ENCODE measurements around the gene ZNF451.
"Not testable (repeated sequence)": the region's sequence is repeated elsewhere in the genome, so short reads cannot be mapped to it uniquely, and the experiment has no call there.

The ZNF451 gene, protein sequence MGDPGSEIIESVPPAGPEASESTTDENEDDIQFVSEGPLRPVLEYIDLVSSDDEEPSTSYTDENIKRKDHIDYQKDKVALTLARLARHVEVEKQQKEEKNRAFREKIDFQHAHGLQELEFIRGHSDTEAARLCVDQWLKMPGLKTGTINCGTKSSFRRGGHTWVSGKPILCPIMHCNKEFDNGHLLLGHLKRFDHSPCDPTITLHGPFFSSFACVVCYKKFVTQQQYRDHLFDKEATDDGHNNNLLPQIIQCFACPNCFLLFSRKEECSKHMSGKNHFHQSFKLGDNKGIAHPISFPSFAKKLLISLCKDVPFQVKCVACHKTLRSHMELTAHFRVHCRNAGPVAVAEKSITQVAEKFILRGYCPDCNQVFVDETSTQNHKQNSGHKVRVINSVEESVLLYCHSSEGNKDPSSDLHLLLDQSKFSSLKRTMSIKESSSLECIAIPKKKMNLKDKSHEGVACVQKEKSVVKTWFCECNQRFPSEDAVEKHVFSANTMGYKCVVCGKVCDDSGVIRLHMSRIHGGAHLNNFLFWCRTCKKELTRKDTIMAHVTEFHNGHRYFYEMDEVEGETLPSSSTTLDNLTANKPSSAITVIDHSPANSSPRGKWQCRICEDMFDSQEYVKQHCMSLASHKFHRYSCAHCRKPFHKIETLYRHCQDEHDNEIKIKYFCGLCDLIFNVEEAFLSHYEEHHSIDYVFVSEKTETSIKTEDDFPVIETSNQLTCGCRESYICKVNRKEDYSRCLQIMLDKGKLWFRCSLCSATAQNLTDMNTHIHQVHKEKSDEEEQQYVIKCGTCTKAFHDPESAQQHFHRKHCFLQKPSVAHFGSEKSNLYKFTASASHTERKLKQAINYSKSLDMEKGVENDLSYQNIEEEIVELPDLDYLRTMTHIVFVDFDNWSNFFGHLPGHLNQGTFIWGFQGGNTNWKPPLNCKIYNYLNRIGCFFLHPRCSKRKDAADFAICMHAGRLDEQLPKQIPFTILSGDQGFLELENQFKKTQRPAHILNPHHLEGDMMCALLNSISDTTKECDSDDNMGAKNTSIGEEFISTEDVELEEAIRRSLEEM
- total RNA-seq, result 131 to 288 (median 226) reads per million in 3 experiments

DNA sequence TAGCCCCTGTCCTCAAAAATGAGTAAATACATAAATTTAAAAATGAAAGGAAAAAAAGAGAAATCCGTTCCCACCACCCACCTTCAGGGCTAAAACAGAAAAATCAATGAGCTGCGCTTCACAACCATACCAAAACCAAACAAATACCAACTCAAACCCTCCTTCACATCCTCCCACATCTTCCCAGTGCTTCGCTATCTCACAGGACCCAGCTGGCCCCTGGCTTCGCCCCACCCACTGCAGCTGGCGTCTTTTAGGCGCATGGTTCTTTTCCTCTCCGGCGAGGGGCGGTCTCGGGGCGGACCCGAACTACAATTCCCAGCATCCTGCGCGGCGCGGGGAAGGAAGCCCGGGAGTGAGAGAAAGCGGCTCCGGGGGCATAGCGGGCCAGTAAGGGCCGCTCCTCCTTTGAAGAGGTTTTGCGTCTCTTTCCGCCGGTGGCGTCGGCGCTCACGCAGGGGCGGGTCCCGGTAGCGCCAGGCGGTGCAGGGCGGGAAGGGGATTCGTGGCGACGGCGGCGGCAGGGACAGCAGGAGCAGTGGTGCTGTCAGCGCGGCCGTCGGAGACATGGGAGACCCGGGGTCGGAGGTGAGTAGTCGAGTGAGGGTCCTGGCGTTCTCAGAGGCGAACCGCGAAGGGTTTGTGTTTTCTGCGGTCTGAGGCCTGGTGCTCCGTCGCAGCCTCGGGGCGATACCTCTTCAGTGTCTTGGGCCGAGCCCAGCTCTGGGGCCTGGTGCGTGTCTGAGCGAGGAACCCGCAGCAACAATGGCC, at the start of gene ZNF451:
Gene ZNF451, plus strand, starts transcription at position 502 of the 771 bp plus-strand sequence. Its CDS starts 66 bp downstream, at position 568.
- peak; percentile 95 for DNase-seq

DNA sequence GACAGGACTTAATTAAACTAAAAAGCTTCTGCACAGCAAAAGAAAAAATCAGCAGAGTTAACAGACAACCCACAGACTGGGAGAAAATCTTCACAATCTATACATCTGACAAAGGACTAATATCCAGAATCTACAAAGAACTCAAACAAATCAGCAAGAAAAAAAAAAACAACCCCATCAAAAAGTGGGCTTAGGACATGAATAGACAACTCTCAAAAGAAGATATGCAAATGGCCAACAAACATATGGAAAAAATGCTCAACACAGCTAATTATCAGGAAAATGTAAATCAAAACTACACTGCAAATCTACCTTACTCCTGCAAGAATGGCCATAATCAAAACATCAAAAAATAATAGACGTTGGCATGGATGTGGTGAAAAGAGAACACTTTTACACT, 45.9 kb upstream of the ZNF451 start:
- not testable (repeated sequence) for DNase-seq

DNA sequence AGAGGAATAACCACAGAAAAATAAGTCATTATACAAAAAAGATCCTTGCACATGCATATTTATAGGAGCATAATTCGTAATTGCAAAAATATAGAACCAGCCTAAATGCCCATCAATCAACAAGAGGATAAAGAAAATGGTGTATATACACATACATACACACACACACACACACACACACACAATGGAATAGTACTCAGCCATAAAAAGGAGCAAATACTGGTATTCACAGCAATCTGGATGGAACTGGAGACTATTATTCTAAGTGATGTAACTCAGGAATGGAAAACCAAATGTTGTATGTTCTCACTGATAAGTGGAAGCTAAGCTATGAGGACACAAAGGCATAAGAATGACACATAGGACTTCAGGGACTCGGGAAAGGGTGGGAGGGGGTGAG, 45.4 kb upstream of the ZNF451 start:
- DNase-seq, result no peak

GRCh38 chr6:57046332-57047256, 43.4 kb upstream of the ZNF451 start, which contains the start of gene KIAA1586:
Gene KIAA1586, plus strand, starts transcription at chr6:57046693. Its CDS starts 63 bp downstream, at chr6:57046756.
- peak; percentile 76 for DNase-seq

DNA sequence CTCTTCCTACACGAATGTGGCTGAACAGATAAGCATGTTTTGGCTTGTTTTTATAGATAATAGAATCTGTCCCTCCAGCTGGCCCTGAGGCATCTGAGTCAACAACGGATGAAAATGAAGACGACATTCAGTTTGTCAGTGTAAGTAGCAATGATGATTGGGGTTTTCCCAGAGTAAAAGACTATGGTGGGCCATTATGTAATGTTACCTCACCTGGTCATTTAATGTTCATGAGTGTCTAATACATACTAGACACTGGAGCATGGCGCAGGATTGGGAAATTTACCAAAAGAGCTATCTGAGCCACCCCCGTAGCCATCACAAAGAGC, 42.8 kb upstream of the ZNF451 start:
- DNase-seq, result not testable (repeated sequence)

DNA sequence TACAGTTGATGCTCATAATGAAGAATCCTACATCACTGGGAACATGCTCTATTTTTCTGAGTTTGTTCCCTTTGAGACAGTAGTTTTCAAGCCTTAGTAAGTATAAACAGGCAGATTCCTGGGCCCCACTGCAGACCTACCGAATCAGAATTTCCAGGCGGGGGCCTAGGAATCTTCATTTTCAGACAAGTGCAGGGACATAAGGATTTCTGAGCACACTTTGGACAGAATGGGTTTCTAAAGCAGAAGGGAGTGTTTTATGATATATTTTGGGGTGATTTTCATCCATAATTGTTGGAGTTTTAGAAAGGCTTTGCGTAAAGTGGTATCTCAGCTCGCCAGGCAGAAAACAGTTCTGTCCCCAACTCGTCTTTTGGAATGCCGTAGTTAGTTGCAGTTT, 42.1 kb upstream of the ZNF451 start:
- DNase-seq, result not testable (repeated sequence)

DNA sequence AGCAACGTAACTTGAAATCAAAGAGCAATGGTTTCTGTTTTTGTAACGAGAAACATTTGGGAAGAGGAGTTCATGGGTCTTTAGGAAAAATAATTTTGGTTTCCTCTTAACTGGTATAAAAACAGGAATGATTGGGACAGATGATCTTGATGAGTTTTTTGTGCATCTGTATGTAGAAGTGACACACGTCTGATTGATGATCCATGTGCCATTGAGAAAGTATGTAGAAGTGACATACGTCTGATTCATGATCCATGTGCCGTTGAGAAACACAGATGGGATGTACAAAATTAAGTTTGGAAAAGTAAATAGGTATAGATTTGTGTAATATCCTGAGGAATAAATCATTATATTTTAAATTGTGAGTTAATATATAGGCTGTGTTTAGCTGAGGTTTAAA, 41.4 kb upstream of the ZNF451 start:
- no peak for DNase-seq

DNA sequence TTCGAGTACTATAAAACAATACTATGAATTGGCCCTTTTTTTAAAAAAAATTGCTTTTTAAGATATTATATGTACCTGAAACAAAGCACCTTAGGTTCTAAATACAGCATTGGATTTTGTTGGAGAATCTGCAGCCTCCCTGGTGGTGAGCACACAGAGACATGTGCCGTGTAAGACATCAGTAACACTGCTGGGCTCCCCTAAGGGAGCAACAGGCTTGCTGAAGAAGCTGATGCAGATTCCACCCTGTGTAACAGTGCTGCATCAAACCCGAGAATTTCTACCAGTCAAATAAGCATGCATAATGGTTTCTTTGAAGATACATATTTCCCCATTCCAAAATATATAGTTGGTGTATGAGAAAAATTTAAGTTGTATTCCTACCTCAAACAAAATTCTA, 26.1 kb upstream of the ZNF451 start:
- DNase-seq, result no peak

DNA sequence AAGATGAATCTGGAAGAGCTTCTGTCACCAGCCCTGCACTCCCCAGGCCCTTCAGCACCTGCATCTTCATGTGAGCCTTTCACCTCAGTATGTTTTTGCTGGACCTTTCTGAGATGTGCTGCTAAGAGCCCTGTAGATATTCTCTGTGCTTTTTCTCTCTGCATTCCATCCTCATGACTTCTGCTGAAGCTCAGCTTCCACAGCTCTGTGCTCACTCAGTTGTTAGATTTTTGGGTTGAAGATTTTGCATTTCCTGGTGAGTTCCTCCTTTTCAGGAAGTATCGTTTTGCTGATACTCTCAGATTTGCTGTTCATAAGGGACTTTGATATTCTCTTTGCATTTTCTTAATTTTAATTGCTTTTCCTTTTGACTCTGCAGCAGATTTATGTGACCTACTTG, 25.2 kb upstream of the ZNF451 start:
- no peak for DNase-seq

DNA sequence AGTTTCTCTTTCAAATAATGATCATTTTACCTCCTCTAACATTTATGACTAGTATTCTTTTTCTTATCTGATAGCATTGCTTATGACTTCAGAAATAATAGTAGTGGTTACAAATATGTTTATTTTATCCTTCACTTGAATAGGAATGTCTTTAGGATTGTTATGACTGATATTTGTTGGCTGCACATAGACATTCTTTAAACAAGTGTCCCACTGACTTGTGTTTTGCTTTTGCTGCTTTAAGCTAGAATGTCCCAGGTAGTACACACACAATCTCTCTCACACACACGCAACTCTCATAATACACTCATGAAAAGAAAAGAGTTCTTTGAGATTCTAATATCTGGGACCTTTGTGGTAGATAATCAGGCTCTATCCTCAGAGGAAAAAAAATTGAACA, 21.9 kb upstream of the ZNF451 start:
- no peak for DNase-seq

- DNase-seq, result no peak
These were observed 20.8 kb upstream of the ZNF451 start for GRCh38 chr6:57069228-57069627.

DNA sequence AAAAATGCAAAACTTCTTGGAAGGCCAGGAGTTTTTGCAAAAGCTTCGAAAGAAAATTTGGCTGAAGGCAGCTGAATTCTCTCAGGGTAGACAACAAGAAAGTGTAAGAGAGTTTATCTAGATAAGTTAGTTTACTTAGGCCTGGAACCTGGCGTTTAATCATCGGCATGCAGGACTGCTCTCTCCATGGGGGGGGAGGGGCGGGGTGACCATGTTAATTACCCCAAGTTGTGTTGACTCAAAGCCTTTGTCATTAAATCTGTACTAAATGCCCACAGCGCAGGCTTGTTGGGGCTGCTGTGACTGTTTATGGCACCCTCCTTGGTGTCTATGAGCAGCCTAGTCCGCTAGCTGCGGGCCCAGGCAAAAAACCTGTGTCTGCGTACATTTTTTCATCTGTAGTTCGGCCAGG, 20.1 kb upstream of the ZNF451 start:
- no peak for DNase-seq

- DNase-seq, result no peak
These were observed 17.9 kb upstream of the ZNF451 start for GRCh38 chr6:57072108-57072507.

DNA sequence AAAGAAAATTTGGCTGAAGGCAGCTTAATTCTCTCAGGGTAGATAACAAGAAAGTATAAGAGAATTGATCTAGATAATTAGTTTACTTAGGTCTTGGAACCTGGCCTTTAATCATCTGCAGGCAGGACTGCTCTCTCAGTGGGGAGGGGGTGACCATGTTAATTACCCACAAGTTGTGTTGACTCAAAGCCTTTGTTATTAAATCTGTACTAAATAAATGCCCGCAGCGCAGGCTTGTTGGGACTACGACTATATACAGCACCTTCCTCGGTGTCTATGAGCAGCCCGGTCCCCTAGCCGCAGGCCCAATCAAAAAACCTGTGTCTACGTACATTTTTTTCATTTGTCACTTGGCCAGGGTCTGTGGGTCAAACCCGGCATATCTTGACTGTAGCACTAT, 15.6 kb upstream of the ZNF451 start:
- no peak for DNase-seq

DNA sequence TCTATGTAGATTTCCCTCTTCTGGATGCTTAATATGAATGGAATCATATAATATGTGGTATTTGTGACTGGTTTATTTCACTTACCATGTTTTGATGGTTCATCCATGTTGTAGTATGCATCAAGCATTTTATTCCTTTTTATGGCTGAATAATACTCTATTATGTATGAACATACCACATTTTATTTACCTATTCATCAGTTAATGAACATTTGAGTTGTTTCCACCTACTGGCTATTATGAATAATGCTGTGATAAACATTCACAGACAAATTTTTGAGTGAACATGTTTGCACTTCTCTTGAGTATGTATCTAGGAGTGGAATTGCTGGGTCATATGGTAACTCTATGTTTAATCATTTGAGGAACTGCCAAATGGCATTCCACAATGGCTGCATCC, 14.9 kb upstream of the ZNF451 start:
- DNase-seq, result no peak

GRCh38 chr6:57078531-57079207, 11.3 kb upstream of the ZNF451 start:
- no peak for DNase-seq

DNA sequence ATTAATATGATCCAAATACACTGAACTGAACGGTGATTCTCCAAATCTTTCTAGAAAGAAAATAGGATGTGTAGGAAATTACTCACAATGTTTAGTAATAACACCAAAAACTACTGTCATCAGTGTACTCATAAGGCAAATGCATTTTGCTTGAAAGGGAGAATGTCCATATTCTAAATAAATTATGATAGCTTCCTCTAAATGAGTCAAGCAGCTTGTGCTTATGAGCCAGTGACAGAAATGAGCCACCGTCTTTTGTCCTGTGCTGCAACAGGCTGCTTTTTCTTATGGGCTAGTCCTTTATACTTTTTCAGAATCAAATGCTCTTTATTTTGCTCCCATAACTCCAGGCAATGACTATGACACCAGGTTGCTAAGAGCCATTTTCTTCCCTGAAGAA, 4.5 kb upstream of the ZNF451 start:
- no peak for DNase-seq

DNA sequence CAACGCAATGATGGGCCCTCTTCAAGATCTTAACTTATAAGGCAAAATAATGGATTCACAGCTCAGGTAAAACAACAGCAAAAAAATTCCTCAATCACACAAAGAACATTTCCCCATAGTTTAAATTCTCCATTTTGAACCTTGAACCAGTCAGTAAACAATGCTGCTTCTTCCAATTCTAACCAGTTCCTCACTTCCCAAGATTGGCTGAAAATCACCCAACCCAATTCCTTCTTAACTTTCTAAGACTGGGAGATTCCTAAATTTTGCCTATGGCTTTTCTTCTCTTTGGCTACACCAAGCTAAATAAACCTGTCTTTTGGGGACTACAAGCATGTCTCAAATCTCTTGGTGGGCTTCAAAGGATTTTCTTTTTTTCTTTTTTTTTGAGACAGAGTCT, 3.1 kb upstream of the ZNF451 start:
- no peak for DNase-seq

DNA sequence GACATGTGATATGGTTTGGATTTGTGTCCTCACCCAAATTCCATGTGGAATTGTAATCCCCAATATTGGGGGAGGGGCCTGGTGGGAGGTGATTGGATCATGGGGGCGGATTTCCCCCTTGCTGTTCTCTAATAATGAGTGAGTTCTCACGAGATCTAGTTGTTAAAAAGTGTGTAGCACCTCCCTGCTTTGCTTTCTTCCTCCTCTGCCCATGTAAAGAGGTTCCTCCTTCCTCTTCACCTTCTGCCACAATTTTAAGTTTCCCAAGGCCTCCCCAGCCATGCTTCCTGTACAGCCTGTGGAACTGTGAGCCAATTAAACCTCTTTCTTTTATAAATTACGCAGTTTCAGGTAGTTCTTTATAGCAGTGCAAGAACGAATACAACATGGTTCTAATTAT, 2.1 kb upstream of the ZNF451 start:
- no peak for DNase-seq

DNA sequence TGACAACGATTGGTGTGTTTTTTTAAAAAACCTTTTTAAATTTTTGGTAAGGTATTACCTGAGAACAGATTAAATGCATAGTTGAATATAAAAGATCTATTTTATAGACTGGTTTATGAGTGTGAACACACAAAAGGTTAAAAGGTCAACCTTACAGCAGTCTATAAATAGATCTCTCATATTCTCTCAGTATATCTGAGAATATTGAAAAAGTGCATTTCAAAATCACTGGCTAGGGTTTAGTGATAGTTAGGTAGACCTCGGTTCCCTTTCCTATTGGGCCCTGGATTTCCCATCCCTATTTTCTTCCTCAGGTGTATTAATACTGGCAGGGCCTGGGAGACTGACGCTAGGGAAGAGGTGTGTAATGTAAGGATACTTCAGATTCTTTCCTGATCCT, 723 bp upstream of the ZNF451 start:
- DNase-seq, result no peak

All from central memory CD4-positive, alpha-beta T cell (primary cell).